Neural progenitor cell (in vitro differentiated cells): ENCODE data around the gene DEXI.

Experiments
- CTCF ChIP-seq: fragments of 200-600 bp; sonication (generic); IDR thresholded peaks from 2 replicates; pipeline ENCODE4 v1.5.1; 2017; ENCODE audit warnings: antibody characterized with exemption, mild to moderate bottlenecking
- EZH2 ChIP-seq: fragments of 200-600 bp; sonication (generic); IDR thresholded peaks from 2 replicates; pipeline ENCODE4 v1.6.1; 2017; ENCODE audit warnings: antibody characterized with exemption, mild to moderate bottlenecking, moderate library complexity

- TF ChIP-seq CTCF: no peak
- TF ChIP-seq EZH2: no peak
Observed at GRCh38 chr16:10896723-10897122, 45.5 kb downstream of the DEXI start.
